ENCODE data around the gene ITGA6.
"Not testable (repeated sequence)": the region's sequence is repeated elsewhere in the genome, so short reads cannot be mapped to it uniquely, and the experiment has no call there.

ITGA6 gene

GRCh38 chr2:172531309-172531708 is 103.9 kb downstream of the ITGA6 start:
- no peak for DNase-seq

GRCh38 chr2:172532461-172532860 is 105.1 kb downstream of the ITGA6 start:
- DNase-seq: not testable (repeated sequence)

GRCh38 chr2:172533687-172534086 is 106.3 kb downstream of the ITGA6 start:
- DNase-seq: no peak

GRCh38 chr2:172535119-172535518 is 107.7 kb downstream of the ITGA6 start:
- DNase-seq: no peak

- DNase-seq: not testable (repeated sequence)
Observed at GRCh38 chr2:172537851-172538250, 110.5 kb downstream of the ITGA6 start.

GRCh38 chr2:172539767-172540166 is 112.4 kb downstream of the ITGA6 start:
- DNase-seq: no peak

GRCh38 chr2:172540421-172540820 is 113.0 kb downstream of the ITGA6 start:
- DNase-seq: no peak

GRCh38 chr2:172545408-172546075 is 118.2 kb downstream of the ITGA6 start:
- DNase-seq: no peak

GRCh38 chr2:172549131-172549530 is 121.7 kb downstream of the ITGA6 start:
- no peak for DNase-seq

- DNase-seq: peak in 1 of 2 donors; percentile 38
Observed at GRCh38 chr2:172549802-172550201, 122.4 kb downstream of the ITGA6 start.

GRCh38 chr2:172550419-172550818 is 123.0 kb downstream of the ITGA6 start:
- no peak for DNase-seq

GRCh38 chr2:172551271-172551670 is 123.9 kb downstream of the ITGA6 start:
- no peak for DNase-seq

- no peak for DNase-seq
Observed at GRCh38 chr2:172552547-172553291, 125.3 kb downstream of the ITGA6 start.

- no peak for DNase-seq
Observed at GRCh38 chr2:172554352-172555271, 127.2 kb downstream of the ITGA6 start.

- no peak for DNase-seq
Observed at GRCh38 chr2:172555272-172555521, 127.8 kb downstream of the ITGA6 start.
